Measurements from ENCODE around the gene RHBDF1.

- TF ChIP-seq REST (IDR thresholded peaks at IDR 0.05; ENCODE audit: unreplicated experiment) (no peak), CTCF (conservative IDR thresholded peaks at IDR 0.05; ENCODE audit: low read depth in 2 of 2) (no peak), POLR2AphosphoS5 (IDR thresholded peaks at IDR 0.05; ENCODE audit: low read depth) (no peak), CREB1 (CRISPR knock-in tag; IDR thresholded peaks at IDR 0.05; ENCODE audit: low read depth) (no peak), EZH2phosphoT487 (IDR thresholded peaks at IDR 0.05; ENCODE audit: unreplicated experiment) (no peak), ETS1 (IDR thresholded peaks at IDR 0.05) (no peak), ZNF114 (CRISPR knock-in tag; IDR thresholded peaks at IDR 0.05) (no peak), ZNF462 (CRISPR knock-in tag; IDR thresholded peaks at IDR 0.05) (no peak)
Observed at GRCh38 chr16:34648-34987, 37.8 kb downstream of the RHBDF1 start.

Measured in GM23338 (cell line).